ES-I3 (cell line): ENCODE data around the gene WDR31.

Experiments used
- H3K36me3 ChIP-seq: 2 replicates; pipeline ENCODE4 v1.6.1; 2013; ENCODE audit warnings: mild to moderate bottlenecking, low read length, control low read depth, moderate library complexity; ENCODE audit not compliant: insufficient read depth
- H3K4me1 ChIP-seq: 2 replicates; pipeline ENCODE4 v1.6.1; 2013; ENCODE audit warnings: mild to moderate bottlenecking, control low read depth, low read length; ENCODE audit not compliant: insufficient read depth
- H3K9ac ChIP-seq: 2 replicates; pipeline ENCODE4 v1.6.1; 2013; ENCODE audit warnings: low read depth, mild to moderate bottlenecking, low read length, moderate library complexity
- H3K9me3 ChIP-seq: 2 replicates; pipeline ENCODE4 v1.6.1; 2013; ENCODE audit warnings: mild to moderate bottlenecking, low read length, moderate library complexity; ENCODE audit not compliant: control insufficient read depth, insufficient read depth

WDR31 gene

DNA sequence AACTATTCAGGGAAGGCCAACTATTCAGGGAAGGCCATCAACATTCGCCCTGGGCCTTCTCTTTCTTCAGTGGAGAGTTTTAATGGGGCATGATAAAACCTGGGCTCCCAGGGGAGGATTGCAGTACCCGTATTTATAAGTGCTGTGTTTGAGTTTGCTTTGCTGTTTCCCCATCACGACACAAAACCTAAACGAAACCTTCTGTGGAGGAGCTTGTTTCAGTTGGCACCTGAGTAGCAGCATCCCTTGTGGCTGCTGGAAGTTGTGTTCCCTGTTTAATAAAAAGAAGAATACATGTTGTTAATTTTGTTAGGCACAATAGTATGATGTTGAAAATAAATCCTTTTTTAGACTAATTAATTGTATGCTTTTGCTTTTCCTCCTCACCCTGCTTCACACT lies 8.3 kb downstream of the WDR31 start:
- Histone ChIP-seq H3K9ac (no peak overlapping the region), H3K4me1 (no peaks in the 10 kb centered on the region), H3K9me3 (no peaks in the 10 kb centered on the region), H3K36me3 (no peaks in the 10 kb centered on the region)

GRCh38 chr9:113328045-113328782 lies 11.9 kb downstream of the WDR31 start:
- Histone ChIP-seq H3K36me3 (no peaks in the 10 kb centered on the region), H3K9me3 (no peaks in the 10 kb centered on the region), H3K9ac (no peak overlapping the region), H3K4me1 (no peaks in the 10 kb centered on the region)

GRCh38 chr9:113326230-113326629 lies 13.8 kb downstream of the WDR31 start:
- no peaks in the 10 kb centered on the region for H3K4me1 ChIP-seq
- no peaks in the 10 kb centered on the region for H3K9me3 ChIP-seq
- no peak overlapping the region for H3K9ac ChIP-seq
- H3K36me3 ChIP-seq = no peaks in the 10 kb centered on the region

GRCh38 chr9:113322671-113323070 lies 17.4 kb downstream of the WDR31 start:
- H3K36me3 ChIP-seq = no peaks in the 10 kb centered on the region
- H3K9me3 ChIP-seq = no peaks in the 10 kb centered on the region
- no peaks in the 10 kb centered on the region for H3K4me1 ChIP-seq
- no peak overlapping the region for H3K9ac ChIP-seq

DNA sequence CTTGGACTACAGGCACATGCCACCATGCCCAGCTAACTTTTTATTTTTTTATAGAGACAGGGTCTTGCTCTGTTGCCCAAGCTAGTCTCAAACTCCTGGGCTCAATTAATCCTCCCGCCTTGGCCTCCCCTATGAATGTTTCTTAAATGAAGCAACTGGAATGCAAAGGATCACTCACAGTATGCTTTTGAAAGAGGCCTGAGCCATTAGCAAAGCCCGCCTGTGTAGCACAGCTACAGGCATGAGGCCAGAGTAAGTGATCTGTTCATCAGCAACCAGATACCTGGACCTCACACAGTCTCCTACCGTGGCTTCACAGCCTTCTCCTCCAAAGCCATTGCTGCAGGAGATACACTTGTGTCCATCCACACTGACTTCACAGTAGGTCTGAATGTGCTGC lies 20.0 kb downstream of the WDR31 start:
- H3K4me1 ChIP-seq = no peaks in the 10 kb centered on the region
- H3K9me3 ChIP-seq = no peaks in the 10 kb centered on the region
- H3K9ac ChIP-seq = no peak overlapping the region
- H3K36me3 ChIP-seq = no peaks in the 10 kb centered on the region

DNA sequence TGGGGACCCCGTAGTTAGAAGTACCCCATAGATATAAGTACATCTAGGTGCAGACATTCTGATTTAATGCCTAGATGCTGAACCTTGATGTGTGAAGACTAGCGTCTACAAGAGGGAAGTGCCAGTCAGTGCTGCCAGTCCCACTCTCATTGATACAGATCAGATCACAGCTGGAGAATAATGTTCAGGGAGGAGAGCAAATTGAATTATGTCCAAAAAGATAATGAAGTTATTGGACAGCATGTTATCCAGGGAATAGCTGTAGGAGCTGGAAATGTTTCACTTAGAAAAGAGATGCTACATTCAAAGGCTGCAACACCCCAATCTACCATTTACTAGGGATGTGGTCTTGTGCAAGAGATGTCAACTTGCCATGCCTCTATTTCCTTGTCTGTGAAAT lies 21.0 kb downstream of the WDR31 start:
- no peak overlapping the region for H3K9ac ChIP-seq
- H3K36me3 ChIP-seq = no peaks in the 10 kb centered on the region
- H3K9me3 ChIP-seq = no peaks in the 10 kb centered on the region
- H3K4me1 ChIP-seq = no peaks in the 10 kb centered on the region

DNA sequence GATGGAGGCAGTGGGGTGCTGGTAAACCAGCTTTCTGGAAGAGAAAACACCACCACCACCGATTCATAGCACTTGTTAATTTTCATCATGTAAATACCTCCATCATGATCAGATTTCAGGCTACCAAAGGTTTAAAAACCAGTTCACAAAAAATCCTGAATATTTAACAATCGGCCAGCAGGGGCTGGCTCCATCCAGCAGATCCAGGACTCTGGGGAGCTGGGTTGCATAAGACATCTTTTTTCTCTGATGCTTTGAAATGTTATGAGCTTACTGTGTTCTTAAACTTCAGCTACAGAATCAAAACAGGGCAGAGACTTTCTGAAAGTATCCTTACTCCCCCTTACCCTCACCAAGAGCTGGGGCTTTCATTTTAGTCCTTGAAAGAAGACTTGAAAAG lies 22.3 kb downstream of the WDR31 start:
- Histone ChIP-seq H3K36me3 (no peaks in the 10 kb centered on the region), H3K4me1 (no peaks in the 10 kb centered on the region), H3K9me3 (no peaks in the 10 kb centered on the region), H3K9ac (no peak overlapping the region)

DNA sequence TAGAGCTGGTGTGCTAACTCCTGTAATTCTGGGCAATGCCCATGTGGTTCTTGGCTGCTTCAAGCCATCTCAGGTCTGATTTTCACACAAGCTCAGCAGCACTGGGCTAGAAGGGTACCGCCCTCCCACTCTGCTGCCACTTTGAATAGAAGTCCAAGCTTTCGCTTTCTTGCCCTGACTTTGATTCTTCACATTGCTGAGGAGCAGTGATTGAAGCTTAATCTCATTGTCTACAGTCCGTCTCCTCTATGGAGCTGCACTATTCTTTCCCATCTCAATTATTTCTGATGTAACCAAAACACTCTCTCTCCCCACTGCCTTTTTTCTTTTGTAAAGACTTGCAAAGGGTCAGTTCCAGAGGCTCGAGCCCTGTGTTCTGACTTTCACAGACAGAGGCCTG lies 24.0 kb downstream of the WDR31 start:
- H3K36me3 ChIP-seq = no peaks in the 10 kb centered on the region
- no peaks in the 10 kb centered on the region for H3K9me3 ChIP-seq
- no peaks in the 10 kb centered on the region for H3K4me1 ChIP-seq
- H3K9ac ChIP-seq = no peak overlapping the region

DNA sequence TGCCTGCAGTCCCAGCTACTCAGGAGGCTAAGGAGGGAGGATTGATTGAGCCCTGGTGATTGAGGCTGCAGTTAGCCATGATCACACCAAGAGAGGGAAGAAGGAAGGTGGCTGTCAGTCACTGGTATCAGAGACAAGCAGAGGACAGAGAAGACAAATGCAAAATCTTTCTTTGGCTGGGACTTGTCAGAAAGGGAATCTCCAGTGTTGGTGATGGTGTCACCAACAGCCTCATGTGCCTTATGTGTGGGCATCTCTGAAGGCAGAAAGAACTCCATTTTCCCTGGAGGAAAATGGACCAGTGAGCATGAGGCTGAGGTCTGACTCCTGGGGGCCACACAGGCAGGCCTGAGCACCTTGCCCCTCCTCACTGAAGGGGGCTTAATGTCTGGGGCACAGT lies 24.8 kb downstream of the WDR31 start:
- H3K36me3 ChIP-seq = no peaks in the 10 kb centered on the region
- H3K9me3 ChIP-seq = no peaks in the 10 kb centered on the region
- H3K4me1 ChIP-seq = no peaks in the 10 kb centered on the region
- no peak overlapping the region for H3K9ac ChIP-seq

GRCh38 chr9:113313261-113313660 lies 26.8 kb downstream of the WDR31 start:
- Histone ChIP-seq H3K9ac (no peak overlapping the region), H3K9me3 (no peaks in the 10 kb centered on the region), H3K36me3 (no peaks in the 10 kb centered on the region), H3K4me1 (no peaks in the 10 kb centered on the region)

GRCh38 chr9:113311961-113312360 lies 28.1 kb downstream of the WDR31 start:
- Histone ChIP-seq H3K4me1 (no peaks in the 10 kb centered on the region), H3K9ac (no peak overlapping the region), H3K9me3 (no peaks in the 10 kb centered on the region), H3K36me3 (no peaks in the 10 kb centered on the region)

GRCh38 chr9:113310538-113310937 lies 29.5 kb downstream of the WDR31 start:
- H3K9me3 ChIP-seq = no peaks in the 10 kb centered on the region
- no peaks in the 10 kb centered on the region for H3K36me3 ChIP-seq

DNA sequence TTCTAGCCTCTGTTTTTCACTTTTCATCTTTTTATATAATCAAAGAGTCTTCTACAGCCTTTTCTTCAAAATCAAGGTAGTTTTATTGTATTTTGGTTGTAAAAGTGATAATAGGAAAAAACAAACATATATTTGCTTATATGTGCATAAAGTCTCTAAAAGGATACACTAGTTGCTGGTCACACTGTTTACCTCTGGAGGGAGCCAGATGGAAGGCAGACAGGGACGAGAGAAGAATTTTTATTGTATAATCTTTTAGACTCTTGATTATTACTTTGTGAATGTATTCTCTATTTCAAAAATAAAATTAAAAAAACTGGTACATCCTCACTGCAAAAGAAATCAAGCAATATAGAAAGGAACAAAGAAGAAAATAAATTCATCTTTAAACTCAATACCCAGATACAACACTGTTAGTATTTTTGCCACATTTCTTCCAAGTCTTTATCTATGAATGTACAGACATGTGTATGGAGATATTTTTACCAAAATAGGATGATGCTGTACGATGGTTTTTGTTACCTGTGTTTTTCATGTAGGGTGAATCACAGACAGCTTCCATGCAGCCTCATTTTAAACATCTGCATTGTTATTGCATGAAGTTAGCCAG lies 30.8 kb downstream of the WDR31 start:
- no peak overlapping the region for H3K9ac ChIP-seq
- no peaks in the 10 kb centered on the region for H3K4me1 ChIP-seq
- H3K9me3 ChIP-seq = no peaks in the 10 kb centered on the region
- no peaks in the 10 kb centered on the region for H3K36me3 ChIP-seq

More at GRCh38 chr9:113310538-113310937, 29.5 kb downstream of the WDR31 start:
- H3K4me1 ChIP-seq = no peaks in the 10 kb centered on the region
- no peak overlapping the region for H3K9ac ChIP-seq

- Histone ChIP-seq H3K4me1 (no peaks in the 10 kb centered on the region), H3K9me3 (no peaks in the 10 kb centered on the region), H3K9ac (no peak overlapping the region), H3K36me3 (no peaks in the 10 kb centered on the region)
These were observed 32.6 kb downstream of the WDR31 start for GRCh38 chr9:113307396-113307975.

DNA sequence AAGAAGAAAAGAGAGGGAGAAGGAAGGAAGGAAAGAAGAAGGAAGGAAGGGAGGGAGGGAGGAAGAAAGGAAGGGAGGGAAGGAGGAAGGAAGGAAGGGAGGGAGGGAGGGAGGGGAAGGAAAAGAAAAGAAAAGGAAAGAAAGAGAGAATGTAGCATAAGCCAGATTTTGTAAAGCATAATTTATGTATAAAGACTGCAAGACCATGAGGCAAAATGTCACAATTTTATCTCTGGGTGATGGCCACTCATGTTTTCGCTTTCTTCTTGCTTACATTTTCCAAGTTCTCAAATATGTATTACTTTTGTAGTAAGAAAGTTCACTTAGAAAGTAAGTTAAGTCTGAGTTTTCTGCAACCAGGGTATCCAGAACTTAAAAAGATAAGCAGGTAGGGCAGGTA lies 33.5 kb downstream of the WDR31 start:
- Histone ChIP-seq H3K4me1 (no peaks in the 10 kb centered on the region), H3K9ac (no peak overlapping the region), H3K36me3 (no peaks in the 10 kb centered on the region), H3K9me3 (no peaks in the 10 kb centered on the region)
